Liver (tissue), 3 donors: Measurements from ENCODE around the gene TCTN2.

Source experiments
- ATF3 ChIP-seq: IDR thresholded peaks from 2 replicates; pipeline ENCODE4 v1.6.1; 2016; ENCODE audit warnings: antibody characterized with exemption
- CTCF ChIP-seq: fragments of 150-350 bp; IDR thresholded peaks from 2 replicates; pipeline ENCODE4 v1.5.1; 2017; ENCODE audit warnings: improper control_type of control experiment, low read depth, low read length; ENCODE audit not compliant: missing input control
- HNF4A ChIP-seq, 2 donors: conservative IDR thresholded peaks; 2 replicates each; pipeline ENCODE4 v1.6.1; 2016; ENCODE audit warnings: antibody characterized with exemption in 2 of 2, mild to moderate bottlenecking in 2 of 2
- JUND ChIP-seq, 2 donors: IDR thresholded peaks; 2 replicates each; pipeline ENCODE4 v1.6.1; 2016; ENCODE audit warnings: antibody characterized with exemption in 2 of 2
- MAX ChIP-seq: IDR thresholded peaks from 2 replicates; pipeline ENCODE4 v1.6.1; 2016; ENCODE audit warnings: antibody characterized with exemption
- RAD21 ChIP-seq, 2 donors: IDR thresholded peaks; 2 replicates each; pipeline ENCODE4 v1.6.1; 2016; ENCODE audit warnings: antibody characterized with exemption in 2 of 2, mild to moderate bottlenecking in 2 of 2
- REST ChIP-seq: IDR thresholded peaks from 2 replicates; pipeline ENCODE4 v1.6.1; 2016; ENCODE audit warnings: antibody characterized with exemption, mild to moderate bottlenecking
- RXRA ChIP-seq, 2 donors: IDR thresholded peaks; 2 replicates each; pipeline ENCODE4 v1.6.1; 2017 to 2018; ENCODE audit warnings: antibody characterized with exemption in 2 of 2, mild to moderate bottlenecking in 1 of 2
- TAF1 ChIP-seq: conservative IDR thresholded peaks from 2 replicates; pipeline ENCODE4 v1.6.1; 2016; ENCODE audit warnings: antibody characterized with exemption, mild to moderate bottlenecking
- donor health status: healthy.
- donor health status: healthy.

- TF ChIP-seq CTCF (no peak), MAX (no peak), RXRA (IDR thresholded peaks at IDR 0.05) (no peak), REST (no peak), ATF3 (no peak), TAF1 (no peak), HNF4A (conservative IDR thresholded peaks at IDR 0.05) (no peak), RAD21 (IDR thresholded peaks at IDR 0.05) (no peak), JUND (IDR thresholded peaks at IDR 0.05) (no peak)
Observed at GRCh38 chr12:123675436-123675835, 4.5 kb downstream of the TCTN2 start.
